ENCODE results near the gene VTI1A.

GRCh38 chr10:112607506-112607905 is 160.5 kb downstream of the VTI1A start:
- no peak for TF ChIP-seq KDM5A (IDR thresholded peaks at IDR 0.05; ENCODE audit: low read length)
- TF ChIP-seq POLR2A (IDR thresholded peaks at IDR 0.05; ENCODE audit: control extremely low read depth in 1 of 2, low read depth in 2 of 2, low read length in 2 of 2) = no peak
- TF ChIP-seq CTCF (IDR thresholded peaks at IDR 0.05; ENCODE audit: control extremely low read depth in 1 of 3, insufficient read depth in 1 of 3, low read depth in 1 of 3, low read length in 3 of 3) = no peak
- TF ChIP-seq RAD21 (IDR thresholded peaks at IDR 0.05 in 1 of 2, conservative IDR thresholded peaks at IDR 0.05 in 1 of 2; ENCODE audit: low read depth in 2 of 2, low read length in 2 of 2) = no peak
- no peak for TF ChIP-seq CHD7 (IDR thresholded peaks at IDR 0.05; ENCODE audit: insufficient replicate concordance, low read length)
- no peak for TF ChIP-seq RFX5 (IDR thresholded peaks at IDR 0.05; ENCODE audit: borderline replicate concordance, low read depth, low read length)
